RWPE2 (cell line): ENCODE measurements around the gene ANGEL2.
"Not testable (repeated sequence)": the region's sequence is repeated elsewhere in the genome, so short reads cannot be mapped to it uniquely, and the experiment has no call there.

Experiments used
- ATAC-seq: fragments of 200-7000 bp; cut with Tn5 transposase; 3 replicates; pipeline ENCODE4 v1.9.1; 2021; ENCODE audit warnings: low read depth
- DNase-seq: peaks from one replicate; pipeline ENCODE4 v3.0.0-alpha.2; 2020; ENCODE audit warnings: low spot score
- H3K27ac ChIP-seq: fragments of 450-650 bp; 2 replicates; pipeline ENCODE4 v1.5.1; 2017; ENCODE audit warnings: mild to moderate bottlenecking; ENCODE audit not compliant: poor library complexity, severe bottlenecking
- H3K27me3 ChIP-seq: fragments of 250-450 bp; sonication (Bioruptor Pico); 2 replicates; pipeline ENCODE4 v1.5.1; 2021; ENCODE audit warnings: mild to moderate bottlenecking, moderate library complexity; ENCODE audit not compliant: insufficient read depth, poor library complexity, severe bottlenecking
- H3K36me3 ChIP-seq: fragments of 250-450 bp; sonication (Bioruptor Pico); 2 replicates; pipeline ENCODE4 v1.5.1; 2020; ENCODE audit warnings: low read depth, mild to moderate bottlenecking, moderate library complexity
- H3K4me1 ChIP-seq: fragments of 250-450 bp; sonication (Bioruptor Pico); 2 replicates; pipeline ENCODE4 v1.5.1; 2021; ENCODE audit warnings: mild to moderate bottlenecking, moderate library complexity; ENCODE audit not compliant: insufficient read depth, poor library complexity, severe bottlenecking
- H3K4me3 ChIP-seq: fragments of 250-450 bp; sonication (Bioruptor Pico); 2 replicates; pipeline ENCODE4 v1.5.1; 2021; ENCODE audit warnings: mild to moderate bottlenecking, moderate library complexity; ENCODE audit not compliant: severe bottlenecking
- H3K9me3 ChIP-seq: fragments of 250-450 bp; sonication (Bioruptor Pico); 2 replicates; pipeline ENCODE4 v1.5.1; 2021; ENCODE audit warnings: mild to moderate bottlenecking, moderate library complexity; ENCODE audit not compliant: severe bottlenecking
- CTCF ChIP-seq: fragments of 450-650 bp; IDR thresholded peaks from one replicate; pipeline ENCODE4 v1.5.1; 2017; ENCODE audit warnings: mild to moderate bottlenecking, moderate library complexity; ENCODE audit not compliant: poor library complexity, severe bottlenecking

ANGEL2 gene

GRCh38 chr1:212994926-212995325 lies 20.7 kb downstream of the ANGEL2 start:
- Histone ChIP-seq H3K27me3 (no peaks in the 10 kb centered on the region), H3K9me3 (no peaks in the 10 kb centered on the region), H3K36me3 (peaks cover 18% of the 10 kb centered on the region), H3K27ac (no peak overlapping the region), H3K4me3 (no peak overlapping the region), H3K4me1 (no peaks in the 10 kb centered on the region)
- TF ChIP-seq CTCF, result no peak
- no peak for ATAC-seq
- no peak for DNase-seq

- H3K36me3 ChIP-seq, result peaks cover 17% of the 10 kb centered on the region
- not testable (repeated sequence) for DNase-seq, H3K9me3 ChIP-seq, H3K4me1 ChIP-seq, H3K27ac ChIP-seq, ATAC-seq, H3K4me3 ChIP-seq, H3K27me3 ChIP-seq
Observed at GRCh38 chr1:212993960-212994359, 21.7 kb downstream of the ANGEL2 start.

- Histone ChIP-seq H3K4me1 (no peaks in the 10 kb centered on the region), H3K27ac (no peak overlapping the region), H3K27me3 (no peaks in the 10 kb centered on the region), H3K9me3 (no peaks in the 10 kb centered on the region), H3K36me3 (peaks cover 10% of the 10 kb centered on the region), H3K4me3 (no peak overlapping the region)
- DNase-seq (no peak), ATAC-seq (no peak)
- no peak for TF ChIP-seq CTCF
Observed at GRCh38 chr1:212990276-212990675, 25.4 kb downstream of the ANGEL2 start.

GRCh38 chr1:212987702-212988322 lies 27.9 kb downstream of the ANGEL2 start:
- ATAC-seq (no peak), DNase-seq (no peak)
- Histone ChIP-seq H3K4me1 (no peaks in the 10 kb centered on the region), H3K4me3 (no peak overlapping the region), H3K9me3 (no peaks in the 10 kb centered on the region), H3K36me3 (no peaks in the 10 kb centered on the region; the same call in 1 of the 2 replicates), H3K27ac (no peak overlapping the region), H3K27me3 (no peaks in the 10 kb centered on the region)
- TF ChIP-seq CTCF, result no peak

- no peaks in the 10 kb centered on the region for H3K27me3 ChIP-seq
- no peak for TF ChIP-seq CTCF
- DNase-seq (no peak), ATAC-seq (no peak)
- no peaks in the 10 kb centered on the region for H3K4me1 ChIP-seq
- no peak overlapping the region for H3K4me3 ChIP-seq
- no peak overlapping the region for H3K27ac ChIP-seq
- H3K36me3 ChIP-seq, result no peaks in the 10 kb centered on the region; the same call in 1 of the 2 replicates
- H3K9me3 ChIP-seq, result no peaks in the 10 kb centered on the region
Observed at GRCh38 chr1:212986551-212986950, 29.1 kb downstream of the ANGEL2 start.
